SK-N-SH treated with all-trans-retinoic acid at 6 μM for 48 hours (cell line): ENCODE measurements around the gene USH2A.
A peak's percentile ranks its signal among the peaks of the same experiment; 100 is the strongest.

Source experiments
- ATAC-seq: fragments of 200-7000 bp; cut with Tn5 transposase; 3 replicates; pipeline ENCODE4 v1.9.1; 2020; ENCODE audit warnings: mild to moderate bottlenecking, moderate library complexity
- BACH2 ChIP-seq: fragments of 250-450 bp; sonication (Bioruptor Pico); IDR thresholded peaks from 2 replicates; pipeline ENCODE4 v1.9.0; 2021; ENCODE audit warnings: mild to moderate bottlenecking, borderline replicate concordance
- CSDC2 ChIP-seq: fragments of 250-450 bp; sonication (Bioruptor Pico); IDR thresholded peaks from 2 replicates; pipeline ENCODE4 v1.5.0; 2020; ENCODE audit warnings: mild to moderate bottlenecking, moderate library complexity
- ESRRG ChIP-seq: fragments of 250-450 bp; sonication (Bioruptor Pico); IDR thresholded peaks from 2 replicates; pipeline ENCODE4 v1.6.1; 2021; ENCODE audit warnings: mild to moderate bottlenecking
- GLIS3 ChIP-seq: fragments of 250-450 bp; sonication (Bioruptor Pico); IDR thresholded peaks from 2 replicates; pipeline ENCODE4 v1.5.0; 2020; ENCODE audit warnings: mild to moderate bottlenecking, moderate library complexity
- ISL1 ChIP-seq: fragments of 250-450 bp; sonication (Bioruptor Pico); IDR thresholded peaks from 2 replicates; pipeline ENCODE4 v2.1.2; 2022; ENCODE audit warnings: mild to moderate bottlenecking, moderate library complexity
- OSR1 ChIP-seq: fragments of 250-450 bp; sonication (Bioruptor Pico); IDR thresholded peaks from 2 replicates; pipeline ENCODE4 v1.8.0; 2022; ENCODE audit warnings: moderate library complexity, mild to moderate bottlenecking, inconsistent platforms
- PPARA ChIP-seq: fragments of 250-450 bp; sonication (Bioruptor Pico); IDR thresholded peaks from 2 replicates; pipeline ENCODE4 v1.5.0; 2020; ENCODE audit warnings: mild to moderate bottlenecking, borderline replicate concordance
- RARB ChIP-seq: fragments of 250-450 bp; sonication (Bioruptor Pico); IDR thresholded peaks from 2 replicates; pipeline ENCODE4 v1.8.0; 2021; ENCODE audit warnings: mild to moderate bottlenecking, moderate library complexity
- SNAI2 ChIP-seq: fragments of 250-450 bp; sonication (Bioruptor Pico); IDR thresholded peaks from 2 replicates; pipeline ENCODE4 v1.5.0; 2020; ENCODE audit warnings: mild to moderate bottlenecking, moderate library complexity
- TCF4 ChIP-seq: fragments of 250-450 bp; sonication (Bioruptor Pico); IDR thresholded peaks from 2 replicates; pipeline ENCODE4 v1.8.0; 2021; ENCODE audit warnings: mild to moderate bottlenecking, moderate library complexity, borderline replicate concordance
- TOX ChIP-seq: fragments of 250-450 bp; sonication (Bioruptor Pico); IDR thresholded peaks from 2 replicates; pipeline ENCODE4 v1.8.0; 2021; ENCODE audit warnings: mild to moderate bottlenecking, moderate library complexity, borderline replicate concordance
- ZC3H10 ChIP-seq: fragments of 250-450 bp; sonication (Bioruptor Pico); IDR thresholded peaks from 2 replicates; pipeline ENCODE4 v1.5.1; 2021; ENCODE audit warnings: mild to moderate bottlenecking, moderate library complexity
- ZFP3 ChIP-seq: fragments of 250-450 bp; sonication (Bioruptor Pico); IDR thresholded peaks from 2 replicates; pipeline ENCODE4 v1.5.0; 2020; ENCODE audit warnings: mild to moderate bottlenecking, moderate library complexity
- ZFP30 ChIP-seq: fragments of 450-650 bp; formaldehyde crosslinking; IDR thresholded peaks from 2 replicates; pipeline ENCODE4 v1.5.0; 2022; ENCODE audit warnings: mild to moderate bottlenecking, moderate library complexity
- ZNF565 ChIP-seq: fragments of 450-650 bp; formaldehyde crosslinking; conservative IDR thresholded peaks from 2 replicates; pipeline ENCODE4 v1.5.0; 2020; ENCODE audit warnings: low read depth, mild to moderate bottlenecking, moderate library complexity
- ZNF70 ChIP-seq: fragments of 450-650 bp; formaldehyde crosslinking; IDR thresholded peaks from 2 replicates; pipeline ENCODE4 v1.5.0; 2020; ENCODE audit warnings: mild to moderate bottlenecking, moderate library complexity
- ZNF8 ChIP-seq: fragments of 450-650 bp; formaldehyde crosslinking; IDR thresholded peaks from 2 replicates; pipeline ENCODE4 v1.5.0; 2020; ENCODE audit warnings: mild to moderate bottlenecking, moderate library complexity
- TF ChIP-seq, protein P1 (sequence below): fragments of 250-450 bp; sonication (Bioruptor Pico); IDR thresholded peaks from 2 replicates; pipeline ENCODE4 v1.8.0; 2020; ENCODE audit warnings: mild to moderate bottlenecking, moderate library complexity, borderline replicate concordance
- TF ChIP-seq, protein P2 (sequence below): fragments of 250-450 bp; sonication (Bioruptor Pico); IDR thresholded peaks from 2 replicates; pipeline ENCODE4 v1.5.1; 2020; ENCODE audit warnings: low read depth, mild to moderate bottlenecking, moderate library complexity
- TF ChIP-seq, protein P3 (sequence below): fragments of 250-450 bp; sonication (Bioruptor Pico); IDR thresholded peaks from 2 replicates; pipeline ENCODE4 v1.5.1; 2021; ENCODE audit warnings: mild to moderate bottlenecking, moderate library complexity
- TF ChIP-seq, protein P4 (sequence below): fragments of 250-450 bp; sonication (Bioruptor Pico); IDR thresholded peaks from 2 replicates; pipeline ENCODE4 v1.5.0; 2020; ENCODE audit warnings: mild to moderate bottlenecking, moderate library complexity
- TF ChIP-seq, protein P5 (sequence below): fragments of 250-450 bp; sonication (Bioruptor Pico); IDR thresholded peaks from 2 replicates; pipeline ENCODE4 v1.8.0; 2021; ENCODE audit warnings: low read depth, mild to moderate bottlenecking, moderate library complexity, borderline replicate concordance

Gene USH2A

DNA sequence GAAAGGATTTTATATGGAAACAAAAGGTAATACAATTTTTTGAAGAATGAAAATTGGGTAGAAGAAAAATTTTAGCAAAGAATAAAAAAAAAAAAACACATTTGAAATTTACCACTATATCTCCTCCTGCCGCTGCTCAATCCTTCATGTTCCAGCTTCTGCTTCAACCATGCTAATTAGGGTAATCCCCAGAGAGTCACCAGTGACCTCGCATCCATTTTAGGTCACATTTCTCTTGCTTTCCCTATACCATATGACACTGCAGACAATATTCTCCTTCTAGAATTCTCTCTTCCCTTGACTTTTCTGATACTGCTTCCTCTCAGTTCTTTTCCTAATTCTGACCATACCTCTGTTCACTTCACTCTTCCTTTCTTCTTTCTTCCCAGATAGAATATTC is 237.1 kb downstream of the USH2A start:
- TF ChIP-seq SNAI2 = no peak
- TF ChIP-seq, protein P1, sequence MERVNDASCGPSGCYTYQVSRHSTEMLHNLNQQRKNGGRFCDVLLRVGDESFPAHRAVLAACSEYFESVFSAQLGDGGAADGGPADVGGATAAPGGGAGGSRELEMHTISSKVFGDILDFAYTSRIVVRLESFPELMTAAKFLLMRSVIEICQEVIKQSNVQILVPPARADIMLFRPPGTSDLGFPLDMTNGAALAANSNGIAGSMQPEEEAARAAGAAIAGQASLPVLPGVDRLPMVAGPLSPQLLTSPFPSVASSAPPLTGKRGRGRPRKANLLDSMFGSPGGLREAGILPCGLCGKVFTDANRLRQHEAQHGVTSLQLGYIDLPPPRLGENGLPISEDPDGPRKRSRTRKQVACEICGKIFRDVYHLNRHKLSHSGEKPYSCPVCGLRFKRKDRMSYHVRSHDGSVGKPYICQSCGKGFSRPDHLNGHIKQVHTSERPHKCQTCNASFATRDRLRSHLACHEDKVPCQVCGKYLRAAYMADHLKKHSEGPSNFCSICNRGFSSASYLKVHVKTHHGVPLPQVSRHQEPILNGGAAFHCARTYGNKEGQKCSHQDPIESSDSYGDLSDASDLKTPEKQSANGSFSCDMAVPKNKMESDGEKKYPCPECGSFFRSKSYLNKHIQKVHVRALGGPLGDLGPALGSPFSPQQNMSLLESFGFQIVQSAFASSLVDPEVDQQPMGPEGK (CRISPR knock-in tag) = no peak
- no peak for TF ChIP-seq TCF4 (CRISPR knock-in tag)
- no peak for TF ChIP-seq ZNF8 (CRISPR knock-in tag)
- TF ChIP-seq OSR1 = no peak
- TF ChIP-seq, protein P2, sequence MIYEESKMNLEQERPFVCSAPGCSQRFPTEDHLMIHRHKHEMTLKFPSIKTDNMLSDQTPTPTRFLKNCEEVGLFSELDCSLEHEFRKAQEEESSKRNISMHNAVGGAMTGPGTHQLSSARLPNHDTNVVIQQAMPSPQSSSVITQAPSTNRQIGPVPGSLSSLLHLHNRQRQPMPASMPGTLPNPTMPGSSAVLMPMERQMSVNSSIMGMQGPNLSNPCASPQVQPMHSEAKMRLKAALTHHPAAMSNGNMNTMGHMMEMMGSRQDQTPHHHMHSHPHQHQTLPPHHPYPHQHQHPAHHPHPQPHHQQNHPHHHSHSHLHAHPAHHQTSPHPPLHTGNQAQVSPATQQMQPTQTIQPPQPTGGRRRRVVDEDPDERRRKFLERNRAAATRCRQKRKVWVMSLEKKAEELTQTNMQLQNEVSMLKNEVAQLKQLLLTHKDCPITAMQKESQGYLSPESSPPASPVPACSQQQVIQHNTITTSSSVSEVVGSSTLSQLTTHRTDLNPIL (CRISPR knock-in tag) = no peak
- TF ChIP-seq, protein P3, sequence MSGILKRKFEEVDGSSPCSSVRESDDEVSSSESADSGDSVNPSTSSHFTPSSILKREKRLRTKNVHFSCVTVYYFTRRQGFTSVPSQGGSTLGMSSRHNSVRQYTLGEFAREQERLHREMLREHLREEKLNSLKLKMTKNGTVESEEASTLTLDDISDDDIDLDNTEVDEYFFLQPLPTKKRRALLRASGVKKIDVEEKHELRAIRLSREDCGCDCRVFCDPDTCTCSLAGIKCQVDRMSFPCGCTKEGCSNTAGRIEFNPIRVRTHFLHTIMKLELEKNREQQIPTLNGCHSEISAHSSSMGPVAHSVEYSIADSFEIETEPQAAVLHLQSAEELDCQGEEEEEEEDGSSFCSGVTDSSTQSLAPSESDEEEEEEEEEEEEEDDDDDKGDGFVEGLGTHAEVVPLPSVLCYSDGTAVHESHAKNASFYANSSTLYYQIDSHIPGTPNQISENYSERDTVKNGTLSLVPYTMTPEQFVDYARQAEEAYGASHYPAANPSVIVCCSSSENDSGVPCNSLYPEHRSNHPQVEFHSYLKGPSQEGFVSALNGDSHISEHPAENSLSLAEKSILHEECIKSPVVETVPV (CRISPR knock-in tag) = no peak
- no peak for TF ChIP-seq ESRRG (CRISPR knock-in tag)
- TF ChIP-seq, protein P4, sequence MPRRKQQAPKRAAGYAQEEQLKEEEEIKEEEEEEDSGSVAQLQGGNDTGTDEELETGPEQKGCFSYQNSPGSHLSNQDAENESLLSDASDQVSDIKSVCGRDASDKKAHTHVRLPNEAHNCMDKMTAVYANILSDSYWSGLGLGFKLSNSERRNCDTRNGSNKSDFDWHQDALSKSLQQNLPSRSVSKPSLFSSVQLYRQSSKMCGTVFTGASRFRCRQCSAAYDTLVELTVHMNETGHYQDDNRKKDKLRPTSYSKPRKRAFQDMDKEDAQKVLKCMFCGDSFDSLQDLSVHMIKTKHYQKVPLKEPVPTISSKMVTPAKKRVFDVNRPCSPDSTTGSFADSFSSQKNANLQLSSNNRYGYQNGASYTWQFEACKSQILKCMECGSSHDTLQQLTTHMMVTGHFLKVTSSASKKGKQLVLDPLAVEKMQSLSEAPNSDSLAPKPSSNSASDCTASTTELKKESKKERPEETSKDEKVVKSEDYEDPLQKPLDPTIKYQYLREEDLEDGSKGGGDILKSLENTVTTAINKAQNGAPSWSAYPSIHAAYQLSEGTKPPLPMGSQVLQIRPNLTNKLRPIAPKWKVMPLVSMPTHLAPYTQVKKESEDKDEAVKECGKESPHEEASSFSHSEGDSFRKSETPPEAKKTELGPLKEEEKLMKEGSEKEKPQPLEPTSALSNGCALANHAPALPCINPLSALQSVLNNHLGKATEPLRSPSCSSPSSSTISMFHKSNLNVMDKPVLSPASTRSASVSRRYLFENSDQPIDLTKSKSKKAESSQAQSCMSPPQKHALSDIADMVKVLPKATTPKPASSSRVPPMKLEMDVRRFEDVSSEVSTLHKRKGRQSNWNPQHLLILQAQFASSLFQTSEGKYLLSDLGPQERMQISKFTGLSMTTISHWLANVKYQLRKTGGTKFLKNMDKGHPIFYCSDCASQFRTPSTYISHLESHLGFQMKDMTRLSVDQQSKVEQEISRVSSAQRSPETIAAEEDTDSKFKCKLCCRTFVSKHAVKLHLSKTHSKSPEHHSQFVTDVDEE (CRISPR knock-in tag) = no peak
- no peak for TF ChIP-seq ZNF70 (CRISPR knock-in tag)
- no peak for TF ChIP-seq PPARA
- TF ChIP-seq ISL1 = no peak
- ATAC-seq = no peak

DNA sequence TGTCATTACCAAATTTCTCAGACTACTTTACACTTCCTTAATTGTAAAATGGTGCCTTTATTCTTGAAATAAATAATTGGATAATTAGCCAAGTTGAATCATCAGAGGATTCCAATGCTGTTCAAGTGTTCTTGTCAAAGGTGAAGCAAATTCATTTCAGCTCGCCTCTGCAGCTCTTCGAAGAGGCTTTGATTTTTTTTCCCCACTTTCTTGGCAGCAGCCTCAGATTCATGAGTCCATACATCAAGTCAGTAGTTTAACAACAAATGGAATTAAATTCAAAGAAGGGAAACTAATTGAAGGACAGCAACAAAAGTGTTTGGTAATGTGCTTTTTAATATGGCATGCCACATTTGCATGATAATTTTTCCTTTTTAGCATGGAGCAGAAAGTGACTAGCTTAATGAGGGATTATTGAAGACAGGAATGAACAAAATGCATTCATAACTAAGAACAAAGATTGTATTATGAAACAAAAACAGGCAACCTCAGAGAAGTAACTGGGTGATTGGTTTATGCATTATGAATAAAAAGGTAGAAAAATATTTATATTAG is 239.0 kb downstream of the USH2A start:
- peak; percentile 43 for ATAC-seq
- TF ChIP-seq RARB (CRISPR knock-in tag) = no peak
- TF ChIP-seq TCF4 (CRISPR knock-in tag) = no peak
- no peak for TF ChIP-seq ESRRG (CRISPR knock-in tag)
- TF ChIP-seq ZC3H10 = 0 out of 2 replicates have a peak, but pooled peaks have one; percentile 35

DNA sequence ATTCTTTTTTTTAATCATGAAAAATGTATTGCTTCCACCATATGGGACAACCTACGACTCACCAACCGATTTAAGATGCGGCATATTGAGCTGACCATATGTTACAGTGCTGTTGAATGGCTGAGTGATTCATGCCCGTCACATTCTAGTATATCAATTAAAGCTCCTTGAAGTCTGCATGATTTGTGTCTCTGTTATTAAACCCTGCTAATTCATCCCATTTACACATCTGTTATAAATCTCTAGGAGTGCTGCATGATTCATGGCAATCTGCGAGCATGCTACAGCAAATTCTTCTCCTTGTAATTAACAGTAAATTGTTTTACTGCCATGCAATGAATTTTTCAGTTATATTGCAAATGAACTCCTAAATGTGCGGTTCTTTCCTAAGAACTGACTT is 239.8 kb downstream of the USH2A start:
- no peak for TF ChIP-seq SNAI2
- TF ChIP-seq, protein P1 (CRISPR knock-in tag) = peak; percentile 54; the same call in 1 of the 2 replicates
- TF ChIP-seq ZNF70 (CRISPR knock-in tag) = no peak
- peak; percentile 59 for TF ChIP-seq ISL1
- TF ChIP-seq, protein P5, sequence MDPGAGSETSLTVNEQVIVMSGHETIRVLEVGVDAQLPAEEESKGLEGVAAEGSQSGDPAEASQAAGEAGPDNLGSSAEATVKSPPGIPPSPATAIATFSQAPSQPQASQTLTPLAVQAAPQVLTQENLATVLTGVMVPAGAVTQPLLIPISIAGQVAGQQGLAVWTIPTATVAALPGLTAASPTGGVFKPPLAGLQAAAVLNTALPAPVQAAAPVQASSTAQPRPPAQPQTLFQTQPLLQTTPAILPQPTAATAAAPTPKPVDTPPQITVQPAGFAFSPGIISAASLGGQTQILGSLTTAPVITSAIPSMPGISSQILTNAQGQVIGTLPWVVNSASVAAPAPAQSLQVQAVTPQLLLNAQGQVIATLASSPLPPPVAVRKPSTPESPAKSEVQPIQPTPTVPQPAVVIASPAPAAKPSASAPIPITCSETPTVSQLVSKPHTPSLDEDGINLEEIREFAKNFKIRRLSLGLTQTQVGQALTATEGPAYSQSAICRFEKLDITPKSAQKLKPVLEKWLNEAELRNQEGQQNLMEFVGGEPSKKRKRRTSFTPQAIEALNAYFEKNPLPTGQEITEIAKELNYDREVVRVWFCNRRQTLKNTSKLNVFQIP (CRISPR knock-in tag) = no peak
- TF ChIP-seq OSR1 = no peak
- no peak for TF ChIP-seq ZNF565 (CRISPR knock-in tag)
- TF ChIP-seq ZNF8 (CRISPR knock-in tag) = no peak
- TF ChIP-seq PPARA = no peak
- no peak for TF ChIP-seq BACH2 (CRISPR knock-in tag)
- TF ChIP-seq CSDC2 (CRISPR knock-in tag) = no peak
- TF ChIP-seq, protein P4 (CRISPR knock-in tag) = no peak
- TF ChIP-seq ZFP30 (CRISPR knock-in tag) = no peak
- no peak for TF ChIP-seq ZFP3 (CRISPR knock-in tag)
- peak; percentile 94 for TF ChIP-seq ZC3H10
- peak; percentile 73 for TF ChIP-seq TOX (CRISPR knock-in tag)
- TF ChIP-seq GLIS3 (CRISPR knock-in tag) = no peak
- peak; percentile 84 for ATAC-seq
